HG02938 (cell line): ENCODE results near the gene S100A8.

Experiments used
- ATAC-seq: cut with Tn5 transposase; IDR thresholded peaks from one replicate; pipeline ENCODE4 v1.9.1; 2021; ENCODE audit warnings: mild to moderate bottlenecking, moderate library complexity; ENCODE audit not compliant: unreplicated experiment

S100A8 gene

DNA sequence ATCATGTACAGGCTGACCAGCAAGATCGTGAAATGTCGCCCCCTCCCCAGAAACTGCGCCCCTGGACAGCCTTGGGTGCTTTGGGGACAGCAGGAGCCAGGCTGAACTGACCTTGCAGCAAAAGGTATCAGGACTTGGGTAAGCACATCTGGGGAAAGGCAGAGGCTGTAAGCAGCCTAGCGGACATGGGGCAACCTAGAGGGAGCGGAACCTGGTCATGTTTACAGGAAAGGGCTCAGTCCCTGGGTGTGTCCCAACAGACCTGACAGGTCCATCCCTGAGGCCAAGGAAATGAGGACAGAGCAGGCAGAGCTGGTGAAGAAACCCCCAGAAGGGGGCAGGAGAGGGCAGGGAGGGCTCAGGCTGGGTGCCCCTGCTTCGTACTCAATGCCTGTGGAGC, 3.1 kb upstream of the S100A8 start:
- no peak for ATAC-seq

DNA sequence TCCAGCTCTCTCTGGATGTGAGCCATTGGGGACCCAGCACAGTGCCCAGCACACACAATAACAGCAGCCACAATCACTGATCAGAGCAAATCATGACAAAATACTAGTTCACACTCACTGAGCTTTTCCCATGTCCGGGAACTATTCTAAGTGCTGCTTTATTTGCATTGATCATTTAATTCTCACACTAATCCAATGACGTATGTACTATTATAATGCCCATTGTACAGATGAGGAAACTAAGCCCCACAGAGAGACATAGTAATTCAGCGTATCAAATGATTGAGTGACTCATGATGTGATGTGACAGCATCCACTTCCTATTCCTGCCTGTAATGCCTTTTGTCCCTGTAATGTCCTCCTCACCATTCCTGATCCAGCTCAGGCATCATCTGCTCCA, 1.9 kb upstream of the S100A8 start:
- ATAC-seq, result no peak

DNA sequence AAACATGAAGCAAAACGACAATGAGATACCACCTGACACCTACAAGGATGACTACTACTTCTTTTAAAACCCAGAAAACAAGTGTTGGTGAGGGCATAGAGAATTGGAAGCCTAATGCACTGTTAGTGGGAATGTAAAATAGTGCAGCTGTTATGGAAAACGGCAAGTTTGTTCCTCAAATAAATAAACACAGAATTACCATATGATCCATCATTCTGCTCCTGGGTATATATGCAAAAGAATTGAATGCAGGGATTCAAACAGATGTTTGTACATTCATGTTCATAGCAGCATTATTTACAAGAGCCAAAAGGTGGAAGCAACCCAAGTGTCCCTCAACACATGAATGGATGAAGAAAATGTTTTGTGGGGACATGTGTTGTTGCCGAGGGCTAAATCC, 1.4 kb upstream of the S100A8 start:
- no peak for ATAC-seq

DNA sequence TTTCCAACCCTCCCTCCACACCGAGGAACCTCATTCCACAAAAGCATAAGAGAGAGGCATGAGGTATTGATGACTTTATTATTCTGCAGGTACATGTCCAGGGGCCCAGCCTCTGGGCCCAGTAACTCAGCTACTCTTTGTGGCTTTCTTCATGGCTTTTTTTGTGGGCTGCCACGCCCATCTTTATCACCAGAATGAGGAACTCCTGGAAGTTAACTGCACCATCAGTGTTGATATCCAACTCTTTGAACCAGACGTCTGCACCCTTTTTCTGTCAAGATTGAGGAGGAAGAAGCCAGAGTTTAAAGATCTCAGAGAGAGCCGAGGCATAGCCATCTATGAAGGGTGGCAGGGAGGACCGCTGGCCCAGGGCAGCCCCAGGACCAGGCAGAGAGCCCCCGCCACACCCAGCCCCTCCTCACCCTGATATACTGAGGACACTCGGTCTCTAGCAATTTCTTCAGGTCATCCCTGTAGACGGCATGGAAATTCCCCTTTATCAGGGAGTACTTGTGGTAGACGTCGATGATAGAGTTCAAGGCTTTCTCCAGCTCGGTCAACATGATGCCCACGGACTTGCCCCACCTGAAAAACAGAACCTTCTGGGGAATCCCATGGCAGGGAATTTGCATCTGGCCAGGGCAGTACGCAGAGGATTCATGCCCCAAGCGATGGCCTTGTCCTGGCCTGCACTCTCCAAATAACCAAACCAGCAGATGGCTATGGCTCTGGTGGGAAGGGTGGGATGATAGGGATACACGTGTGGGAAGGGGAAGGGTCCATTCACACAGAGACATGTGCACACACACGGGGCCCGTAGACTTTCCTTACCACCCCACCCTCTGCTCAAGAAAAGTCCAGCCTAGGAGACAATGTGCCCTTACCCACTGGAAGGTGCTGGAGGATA, 647 bp downstream of the S100A8 start:
- no peak for ATAC-seq

DNA sequence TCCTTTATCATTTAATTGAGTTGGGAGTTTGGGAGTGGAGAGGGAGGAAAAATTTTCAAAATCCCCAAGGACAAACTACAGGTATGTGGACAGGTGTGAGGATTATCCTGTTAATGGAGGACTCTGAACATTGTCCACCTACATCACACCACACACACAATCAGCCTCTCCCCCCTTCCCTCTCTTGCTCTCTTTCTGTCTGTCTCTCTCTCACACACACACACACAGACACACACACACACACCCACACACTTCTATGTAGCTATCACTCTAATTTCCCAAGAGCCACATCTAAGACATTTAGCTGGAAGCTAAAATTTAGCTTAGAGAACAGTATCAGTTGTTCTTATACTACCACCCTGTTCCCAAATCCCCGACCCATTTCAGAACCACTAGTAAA, 1.5 kb downstream of the S100A8 start:
- ATAC-seq, result no peak

DNA sequence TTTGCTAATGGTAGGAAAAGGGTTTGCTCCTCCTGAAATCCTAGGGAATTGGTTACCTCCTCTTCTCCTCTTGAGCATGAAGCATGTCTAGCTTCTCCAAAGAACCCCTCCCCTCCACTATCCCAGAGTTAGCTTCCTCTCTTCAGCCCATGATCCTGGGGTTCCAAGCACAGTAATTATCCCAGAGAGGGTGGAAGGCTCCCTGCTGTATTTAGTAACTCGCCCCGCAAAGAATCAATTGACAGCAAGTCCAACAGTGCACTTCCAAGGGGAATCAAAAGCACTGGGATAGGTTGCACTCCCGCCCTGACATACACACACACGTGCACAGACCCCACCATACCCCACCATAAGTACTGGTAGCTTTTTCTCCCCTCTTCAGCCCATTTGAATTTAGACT, 3.1 kb downstream of the S100A8 start:
- ATAC-seq, result no peak

DNA sequence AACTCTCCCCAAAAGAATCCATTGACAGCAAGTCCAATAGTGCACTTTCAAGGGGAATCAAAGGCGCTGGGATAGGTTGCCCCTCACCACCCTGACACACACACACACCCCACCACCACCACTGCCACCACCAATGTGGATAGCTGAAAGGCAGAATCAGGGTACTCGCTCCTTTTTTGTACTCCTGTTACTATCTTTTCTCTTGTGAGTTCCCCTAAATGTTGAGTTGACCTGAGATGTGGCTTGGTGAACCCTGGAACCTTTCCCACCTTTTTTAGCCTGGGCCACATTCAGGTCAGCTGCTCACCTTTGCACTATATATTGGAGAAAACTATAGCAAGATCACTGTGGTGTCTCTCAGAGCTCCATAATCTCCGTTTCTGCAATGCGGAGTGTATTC, 3.9 kb downstream of the S100A8 start:
- no peak for ATAC-seq

DNA sequence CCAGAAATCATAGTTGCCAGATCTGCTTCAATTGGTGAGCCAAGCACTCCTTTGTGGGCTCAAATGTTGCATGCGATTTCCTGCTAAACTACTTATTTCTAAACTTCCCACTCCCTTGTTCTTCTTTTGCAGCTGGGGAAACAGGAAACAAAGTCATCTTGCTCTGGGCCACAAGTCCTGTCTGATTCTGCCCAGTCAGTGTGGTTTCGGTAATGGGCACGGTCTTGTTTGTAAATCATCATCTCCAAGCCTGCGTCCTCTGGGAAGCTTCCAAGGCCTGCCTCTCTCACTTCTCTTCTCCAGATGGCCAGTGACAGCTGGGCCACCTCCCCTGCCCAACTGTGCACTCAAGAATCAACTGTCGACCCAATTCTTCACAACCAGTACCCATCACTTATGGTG, 4.4 kb downstream of the S100A8 start:
- no peak for ATAC-seq

DNA sequence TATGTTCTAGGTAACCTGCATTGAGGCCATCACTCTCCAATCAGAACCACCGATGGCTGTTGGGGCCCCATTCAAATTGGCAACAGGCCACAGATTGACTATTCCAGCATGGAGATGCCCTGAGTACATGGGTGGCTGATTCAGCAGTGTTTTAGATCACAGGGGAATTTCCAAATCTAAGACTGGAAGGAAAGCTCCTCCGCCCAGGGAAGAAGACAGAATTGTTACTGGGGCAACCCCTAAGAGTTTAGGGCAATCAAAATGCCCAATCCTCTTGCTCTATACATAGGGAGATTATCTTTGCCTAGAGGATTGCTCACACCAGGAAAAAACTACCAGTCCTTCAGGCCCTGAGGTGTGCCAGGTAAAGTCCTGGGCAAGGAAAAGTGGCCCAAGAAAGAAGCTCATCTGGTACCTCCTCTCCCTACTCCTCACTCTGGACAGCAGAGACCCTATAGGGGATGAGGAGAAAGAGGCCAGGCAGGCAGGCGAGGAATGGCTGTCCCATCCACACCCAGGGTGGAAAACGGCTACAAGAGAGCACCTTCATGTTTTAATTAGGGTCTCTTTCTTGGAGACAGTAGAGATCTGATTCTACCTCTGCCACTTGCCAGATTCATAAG, 5.8 kb downstream of the S100A8 start:
- no peak for ATAC-seq

DNA sequence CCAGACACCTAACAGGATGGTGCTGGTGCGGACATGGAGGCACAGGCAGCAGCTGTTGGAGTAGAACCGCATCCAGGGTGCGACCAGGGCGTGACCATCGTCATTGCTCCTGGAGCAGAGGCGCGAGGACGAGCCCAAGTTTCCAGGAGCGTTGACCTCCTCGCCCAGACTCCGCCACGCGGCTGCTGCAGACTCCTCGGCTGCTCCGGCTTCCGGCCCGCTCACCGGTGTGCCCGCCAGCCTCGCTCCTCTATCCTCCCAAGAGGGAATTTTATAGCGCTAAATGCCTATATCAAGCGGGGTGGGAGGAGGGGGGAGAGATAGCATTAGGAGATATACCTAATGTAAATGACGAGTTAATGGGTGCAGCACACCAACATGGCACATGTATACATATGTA, 10.2 kb downstream of the S100A8 start:
- no peak for ATAC-seq

DNA sequence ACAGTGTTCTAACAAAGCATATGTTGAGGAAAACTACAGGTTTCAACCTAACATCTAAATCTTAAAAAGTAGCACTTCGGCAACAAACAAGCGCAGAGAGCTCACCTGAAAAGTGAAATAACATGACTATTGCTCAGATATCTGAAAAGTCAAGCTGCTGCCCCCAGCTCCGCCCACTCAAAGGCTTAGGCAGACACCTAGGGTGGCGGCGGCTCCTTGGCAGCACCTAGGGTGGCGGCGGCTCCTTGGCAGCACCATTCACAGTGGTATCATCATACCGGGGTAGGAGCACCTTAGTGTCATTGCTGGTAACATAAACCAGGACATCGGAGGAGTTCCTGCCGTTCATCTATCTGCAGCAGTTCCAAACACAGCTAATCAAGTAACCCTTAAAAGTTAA, 11.3 kb downstream of the S100A8 start:
- no peak for ATAC-seq

DNA sequence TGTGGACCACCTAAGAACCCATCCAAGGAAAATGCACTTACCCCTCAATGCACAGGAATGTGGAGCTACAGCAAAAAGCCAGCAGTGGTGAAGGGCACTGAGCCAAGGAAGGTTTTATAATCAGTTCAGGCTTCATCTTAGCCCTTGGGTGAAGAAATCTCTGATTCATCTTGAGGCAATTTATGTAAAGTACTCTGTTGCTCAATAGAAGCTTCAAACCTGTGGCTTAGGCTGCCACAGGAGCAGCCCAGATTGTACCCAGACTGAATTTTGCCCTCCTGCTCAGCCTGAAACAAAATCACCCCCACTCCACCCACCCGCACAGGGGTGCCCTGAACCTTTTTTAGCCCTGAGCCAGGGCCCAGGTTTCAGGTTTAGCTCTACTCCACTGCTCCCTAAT, 15.4 kb downstream of the S100A8 start, which contains the start of gene S100A12:
S100A12 (minus strand) TSS at position 111 of the 400 bp plus-strand sequence. CDS start 1,029 bp downstream, outside the sequence.
- no peak for ATAC-seq

DNA sequence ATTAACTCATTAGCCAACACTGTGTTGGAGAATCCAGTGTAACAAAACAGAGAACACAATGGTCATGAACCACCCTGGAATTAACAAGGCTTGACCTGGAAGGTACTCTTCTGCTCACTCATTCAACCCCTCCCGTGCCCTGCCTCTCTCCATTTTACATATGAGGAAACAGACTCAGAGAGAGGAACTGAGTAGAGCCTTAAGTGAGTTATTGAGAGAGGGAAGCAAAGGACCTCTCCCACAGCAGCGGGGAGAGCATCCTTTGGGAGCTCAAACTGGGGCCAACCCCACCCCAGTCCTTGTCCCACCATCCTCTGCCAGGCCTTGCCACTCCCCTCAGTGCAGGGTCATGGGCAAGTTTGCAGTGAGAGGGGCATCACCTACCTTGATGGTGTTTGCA, 16.8 kb downstream of the S100A8 start:
- ATAC-seq, result no peak

DNA sequence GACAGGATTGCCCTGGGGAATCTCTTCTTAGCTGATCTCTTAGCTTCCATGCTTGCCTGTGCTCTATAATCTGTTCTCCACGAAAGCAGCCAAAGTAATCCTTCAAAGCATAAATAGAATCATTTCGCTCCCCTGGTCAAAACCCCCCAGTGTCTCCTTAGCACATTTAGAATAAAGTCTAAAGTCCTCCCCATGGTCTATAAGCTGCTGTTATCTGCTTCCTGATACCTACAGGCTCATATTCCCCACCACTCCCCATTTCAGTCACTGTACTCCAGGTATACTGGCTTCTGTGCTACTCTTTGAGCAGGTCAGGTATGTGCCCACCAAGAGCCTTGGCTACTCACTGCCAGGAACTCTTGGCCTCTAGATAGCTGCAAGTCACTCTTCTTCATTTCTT, 18.3 kb downstream of the S100A8 start:
- ATAC-seq, result no peak

DNA sequence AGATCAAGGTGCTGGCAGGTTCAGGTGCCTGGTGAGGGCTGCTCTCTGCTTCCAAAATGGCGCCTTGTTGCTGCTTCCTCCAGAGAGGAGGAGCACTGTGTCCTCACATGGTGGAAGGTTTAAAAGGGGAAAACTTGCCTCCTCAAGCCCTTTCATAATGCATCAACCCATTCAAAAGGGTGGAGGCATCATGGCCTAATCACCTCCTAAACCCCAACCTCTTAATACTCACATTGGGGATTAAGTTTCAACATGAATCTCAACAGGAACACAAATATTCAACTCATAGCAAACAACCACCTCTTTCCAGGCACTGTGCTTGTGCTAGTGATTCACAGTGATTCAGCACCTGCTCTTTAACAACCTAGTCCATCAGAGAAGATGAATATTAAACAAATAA, 19.6 kb downstream of the S100A8 start:
- no peak for ATAC-seq

DNA sequence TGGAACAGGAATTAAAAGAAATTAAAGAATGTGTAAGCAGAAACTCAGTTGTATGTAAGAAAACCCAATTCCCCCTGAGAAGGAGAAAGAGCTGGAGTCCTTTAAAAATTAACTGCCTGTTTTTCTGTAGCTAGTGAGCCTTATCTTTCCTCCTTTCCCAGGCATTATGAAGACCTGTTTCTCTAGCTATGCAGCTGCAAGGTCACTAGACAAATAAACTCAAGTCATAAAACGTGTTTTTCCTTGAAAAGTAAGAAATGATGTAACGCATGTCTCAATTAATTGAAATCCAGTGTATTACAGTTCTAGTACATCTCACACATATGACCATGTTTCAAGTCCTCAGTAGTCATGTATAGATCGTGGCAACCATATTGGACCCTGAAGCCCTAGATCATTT, 20.7 kb downstream of the S100A8 start:
- ATAC-seq, result no peak

DNA sequence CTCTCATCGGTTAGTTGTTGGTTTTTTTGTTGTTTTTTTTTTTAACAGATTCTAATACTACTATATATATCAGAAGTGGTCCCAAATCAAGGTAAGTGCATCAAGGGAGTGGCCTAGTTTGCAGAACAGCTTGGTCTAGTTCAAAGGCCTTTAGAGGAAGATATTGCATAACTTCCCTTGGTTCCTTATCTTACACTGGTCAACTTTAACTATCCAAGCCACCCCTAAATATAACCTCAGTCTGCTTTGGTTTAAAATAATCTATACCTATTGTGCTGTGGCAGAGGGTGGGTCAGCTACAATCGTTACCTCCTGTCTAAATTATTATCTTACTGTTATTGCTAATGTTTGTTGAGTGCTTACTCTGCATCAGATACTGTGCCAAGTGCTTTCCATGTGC, 22.4 kb downstream of the S100A8 start:
- no peak for ATAC-seq

DNA sequence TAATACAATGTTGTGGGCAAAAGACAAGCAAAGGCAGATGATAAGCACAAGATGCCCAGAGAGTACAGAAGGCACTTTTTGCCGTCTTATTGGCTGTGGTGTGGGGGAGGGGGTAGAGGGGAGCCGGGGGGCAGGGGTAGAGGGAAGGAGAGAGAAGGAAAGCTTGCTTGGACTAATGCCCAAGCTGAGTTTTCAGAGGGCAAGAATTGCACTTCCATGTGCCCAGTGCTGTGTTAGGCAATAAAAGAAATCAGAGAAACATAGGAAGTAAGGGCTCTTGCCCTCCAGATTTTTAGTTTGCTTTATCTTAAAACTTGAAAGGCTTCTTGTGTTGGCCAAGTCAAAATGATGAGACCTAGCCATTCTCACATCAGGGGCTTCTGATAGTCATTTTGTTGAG, 23.8 kb downstream of the S100A8 start:
- ATAC-seq, result no peak

DNA sequence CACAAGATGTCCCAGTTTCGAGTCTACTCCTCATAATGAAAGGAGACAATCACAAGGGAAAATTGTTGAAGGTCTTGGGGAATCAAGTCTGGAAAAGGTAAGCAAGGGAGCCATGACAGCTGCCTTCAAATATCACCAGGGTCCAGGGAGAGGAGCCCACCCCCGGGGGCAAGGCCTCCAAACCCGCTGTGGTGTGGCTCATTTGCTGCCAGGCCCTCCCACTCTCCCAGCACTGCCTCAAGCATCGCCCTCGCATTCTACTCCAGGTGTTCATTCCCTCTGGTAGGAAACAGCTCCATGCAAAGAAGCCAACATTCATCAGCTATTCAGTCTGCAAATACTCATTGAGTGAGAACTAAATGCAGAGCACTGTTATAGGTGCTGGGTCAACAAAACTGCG, 24.6 kb downstream of the S100A8 start:
- ATAC-seq, result no peak

DNA sequence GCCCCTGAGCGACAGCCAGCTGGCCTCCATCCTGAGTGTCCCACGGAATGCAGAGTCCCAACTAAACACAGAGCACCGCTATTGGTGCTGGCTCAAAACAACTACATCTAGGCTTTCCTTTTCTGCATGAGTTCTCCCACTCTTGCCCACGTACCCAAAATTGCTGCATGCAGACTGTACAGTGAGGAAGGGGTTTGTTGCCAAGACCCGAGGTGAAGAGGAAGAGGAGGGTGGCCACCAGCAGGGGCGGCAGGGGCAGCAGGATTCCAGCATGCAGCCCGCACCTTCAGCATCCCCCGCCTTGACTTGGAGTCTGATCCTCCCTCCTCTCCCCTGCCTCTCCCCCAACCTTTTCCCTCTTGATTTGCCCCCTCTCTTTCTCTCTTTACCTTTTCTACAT, 25.2 kb downstream of the S100A8 start:
- ATAC-seq, result no peak

DNA sequence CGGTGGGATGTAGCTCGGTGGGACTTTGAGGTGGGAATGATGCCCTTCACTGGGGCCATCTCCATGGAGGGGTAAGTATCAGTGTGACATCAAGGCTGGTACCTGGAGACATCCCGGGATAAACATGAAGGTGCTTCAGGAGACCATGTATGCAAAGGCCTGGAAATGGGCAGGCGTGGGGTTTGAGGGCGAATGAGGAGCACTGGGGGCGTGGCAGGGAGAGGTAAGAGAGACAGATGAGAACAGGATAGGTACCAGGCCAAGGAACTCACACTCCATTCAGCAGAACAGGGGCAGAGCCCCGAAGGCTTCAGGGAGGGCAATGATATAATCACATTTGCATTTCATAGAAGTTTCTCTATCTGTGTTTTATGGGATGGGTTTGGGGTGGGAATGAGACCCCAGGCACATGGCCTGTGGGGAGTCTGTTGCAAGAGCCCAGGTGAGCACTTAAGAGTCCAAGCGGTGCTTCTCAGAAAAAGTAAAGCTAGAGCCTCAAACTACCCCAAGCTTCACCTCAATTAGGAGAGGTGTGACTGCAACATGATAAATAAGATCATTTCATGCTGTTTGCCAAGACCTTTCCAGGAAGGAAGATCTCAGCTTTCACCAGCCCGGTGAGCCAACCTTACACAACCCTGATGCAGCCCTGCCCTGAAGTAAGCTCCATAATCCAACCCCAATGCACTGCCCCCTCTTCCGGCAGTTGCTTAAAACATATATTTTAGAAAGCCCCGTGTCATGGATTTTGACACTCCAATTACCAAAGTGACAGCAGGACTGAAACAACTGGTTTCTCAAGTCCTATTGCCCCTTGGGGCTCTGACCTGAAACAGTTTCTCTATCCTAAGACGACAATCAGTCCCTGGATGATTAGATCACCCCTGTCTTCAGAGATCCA, 25.9 kb downstream of the S100A8 start:
- ATAC-seq, result no peak
